ENCODE measurements around the gene OGFOD3.
"Not testable (repeated sequence)": the region's sequence is repeated elsewhere in the genome, so short reads cannot be mapped to it uniquely, and the experiment has no call there.

DNA sequence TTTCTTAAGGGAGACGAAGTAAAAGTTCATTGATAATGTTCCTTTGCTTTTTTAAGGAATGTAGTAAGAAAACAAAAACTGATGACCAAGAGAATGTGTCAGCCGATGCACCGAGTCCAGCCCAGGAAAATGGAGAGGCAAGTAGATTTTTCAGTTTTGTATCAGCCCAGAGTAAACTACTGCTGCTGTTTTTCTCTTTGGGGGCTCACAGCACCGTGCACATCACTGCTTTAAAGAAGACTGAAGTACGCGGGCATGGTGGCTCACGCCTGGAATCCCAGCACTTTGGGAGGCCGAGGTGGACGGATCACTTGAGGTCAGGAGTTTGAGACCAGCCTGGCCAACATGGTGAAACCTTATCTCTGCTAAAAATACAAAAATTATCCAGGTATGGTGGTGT, 41.5 kb upstream of the OGFOD3 start:
- TF ChIP-seq, protein P1, sequence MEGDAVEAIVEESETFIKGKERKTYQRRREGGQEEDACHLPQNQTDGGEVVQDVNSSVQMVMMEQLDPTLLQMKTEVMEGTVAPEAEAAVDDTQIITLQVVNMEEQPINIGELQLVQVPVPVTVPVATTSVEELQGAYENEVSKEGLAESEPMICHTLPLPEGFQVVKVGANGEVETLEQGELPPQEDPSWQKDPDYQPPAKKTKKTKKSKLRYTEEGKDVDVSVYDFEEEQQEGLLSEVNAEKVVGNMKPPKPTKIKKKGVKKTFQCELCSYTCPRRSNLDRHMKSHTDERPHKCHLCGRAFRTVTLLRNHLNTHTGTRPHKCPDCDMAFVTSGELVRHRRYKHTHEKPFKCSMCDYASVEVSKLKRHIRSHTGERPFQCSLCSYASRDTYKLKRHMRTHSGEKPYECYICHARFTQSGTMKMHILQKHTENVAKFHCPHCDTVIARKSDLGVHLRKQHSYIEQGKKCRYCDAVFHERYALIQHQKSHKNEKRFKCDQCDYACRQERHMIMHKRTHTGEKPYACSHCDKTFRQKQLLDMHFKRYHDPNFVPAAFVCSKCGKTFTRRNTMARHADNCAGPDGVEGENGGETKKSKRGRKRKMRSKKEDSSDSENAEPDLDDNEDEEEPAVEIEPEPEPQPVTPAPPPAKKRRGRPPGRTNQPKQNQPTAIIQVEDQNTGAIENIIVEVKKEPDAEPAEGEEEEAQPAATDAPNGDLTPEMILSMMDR (conservative IDR thresholded peaks at IDR 0.05; ENCODE audit: low read depth, low read length): not testable (repeated sequence)
- not testable (repeated sequence) for TF ChIP-seq EZH2 (IDR thresholded peaks at IDR 0.05; ENCODE audit: borderline replicate concordance, low read depth, low read length, poor library complexity, severe bottlenecking)

Measured in A673 (cell line).